ENCODE results near the gene SNX25.

DNA sequence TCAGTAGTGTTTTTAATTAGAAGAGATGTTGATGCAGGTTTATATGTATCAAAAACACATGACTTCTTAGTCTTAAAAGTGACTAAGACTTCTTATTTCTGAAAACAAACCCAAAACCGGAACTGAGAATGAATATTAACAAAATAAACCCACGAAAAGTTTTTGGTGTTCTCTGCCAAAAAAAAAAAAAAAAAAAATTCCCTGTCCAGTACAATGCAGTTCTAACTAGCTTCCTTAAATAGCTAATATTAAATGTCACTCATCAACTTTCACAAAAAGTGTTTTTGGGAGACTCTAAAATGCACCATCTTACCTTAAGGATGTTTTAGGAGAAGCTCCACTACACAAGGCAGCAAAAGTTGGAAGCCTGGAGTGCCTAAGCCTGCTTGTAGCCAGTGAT, 189.2 kb downstream of the SNX25 start:
- TF ChIP-seq, protein P1, sequence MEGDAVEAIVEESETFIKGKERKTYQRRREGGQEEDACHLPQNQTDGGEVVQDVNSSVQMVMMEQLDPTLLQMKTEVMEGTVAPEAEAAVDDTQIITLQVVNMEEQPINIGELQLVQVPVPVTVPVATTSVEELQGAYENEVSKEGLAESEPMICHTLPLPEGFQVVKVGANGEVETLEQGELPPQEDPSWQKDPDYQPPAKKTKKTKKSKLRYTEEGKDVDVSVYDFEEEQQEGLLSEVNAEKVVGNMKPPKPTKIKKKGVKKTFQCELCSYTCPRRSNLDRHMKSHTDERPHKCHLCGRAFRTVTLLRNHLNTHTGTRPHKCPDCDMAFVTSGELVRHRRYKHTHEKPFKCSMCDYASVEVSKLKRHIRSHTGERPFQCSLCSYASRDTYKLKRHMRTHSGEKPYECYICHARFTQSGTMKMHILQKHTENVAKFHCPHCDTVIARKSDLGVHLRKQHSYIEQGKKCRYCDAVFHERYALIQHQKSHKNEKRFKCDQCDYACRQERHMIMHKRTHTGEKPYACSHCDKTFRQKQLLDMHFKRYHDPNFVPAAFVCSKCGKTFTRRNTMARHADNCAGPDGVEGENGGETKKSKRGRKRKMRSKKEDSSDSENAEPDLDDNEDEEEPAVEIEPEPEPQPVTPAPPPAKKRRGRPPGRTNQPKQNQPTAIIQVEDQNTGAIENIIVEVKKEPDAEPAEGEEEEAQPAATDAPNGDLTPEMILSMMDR (IDR thresholded peaks at IDR 0.05; ENCODE audit: low read depth, low read length, missing input control), result no peak
- TF ChIP-seq JUND (IDR thresholded peaks at IDR 0.05) (no peak), TAF1 (conservative IDR thresholded peaks at IDR 0.05) (no peak), EGR1 (IDR thresholded peaks at IDR 0.05; ENCODE audit: low read depth in 2 of 2) (no peak)

All from liver (tissue), 3 donors.